CD4-positive, alpha-beta T cell (primary cell): Measurements from ENCODE around the gene WNT9A. TPM values are rescaled to one million over a fixed set of nuclear protein-coding genes. Genes with fewer than 3 reads are reported as not detected.

ENCODE experiments used
- ATAC-seq: fragments of 200-7000 bp; cut with Tn5 transposase; one replicate; pipeline ENCODE4 v1.10.0; 2022; ENCODE audit warnings: mild to moderate bottlenecking; ENCODE audit not compliant: poor library complexity
- CTCF ChIA-PET: fragments of 350-600 bp; sonication (Branson Sonifier 250); formaldehyde crosslinking; loops from one replicate; lab custom pipeline; 2021; ENCODE audit warnings: antibody characterized with exemption, inconsistent platforms; lab: Charles Lee
- POLR2A ChIA-PET: fragments of 350-600 bp; sonication (Branson Sonifier 250); formaldehyde crosslinking; loops from one replicate; lab custom pipeline; 2021; ENCODE audit warnings: antibody characterized with exemption, inconsistent platforms; lab: Charles Lee
- DNase-seq, 14 experiments: peaks; one replicate each; pipeline ENCODE4 v3.0.0-alpha.2; 2013 to 2020; ENCODE audit warnings: mixed read lengths in 2 of 14
- H3K27ac ChIP-seq, 2 donors: one replicate each; pipeline versions ENCODE4 v1.5.1 to v1.7.0; 2013; ENCODE audit warnings: low read length in 2 of 2, low read depth in 1 of 2, mild to moderate bottlenecking in 1 of 2
- H3K27me3 ChIP-seq, 2 experiments: 1 replicate in 1 of 2; 2 replicates in 1 of 2; pipeline versions ENCODE4 v1.6.1 to v1.7.0; 2013; ENCODE audit warnings: low read length in 2 of 2, control low read depth in 1 of 2, mild to moderate bottlenecking in 1 of 2, moderate library complexity in 1 of 2; ENCODE audit not compliant: insufficient read depth in 2 of 2, control insufficient read depth in 1 of 2
- H3K36me3 ChIP-seq: one replicate; pipeline ENCODE4 v1.6.1; 2013; ENCODE audit warnings: low read length, control low read depth; ENCODE audit not compliant: insufficient read depth
- H3K4me1 ChIP-seq: one replicate; pipeline ENCODE4 v1.6.1; 2013; ENCODE audit warnings: low read length, control low read depth; ENCODE audit not compliant: insufficient read depth
- H3K4me3 ChIP-seq: one replicate; pipeline ENCODE4 v1.5.1; 2013; ENCODE audit warnings: mild to moderate bottlenecking, low read length, moderate library complexity
- H3K9me3 ChIP-seq, 2 experiments: 1 replicate in 1 of 2; 2 replicates in 1 of 2; pipeline versions ENCODE4 v1.6.1 to v1.7.0; 2013; ENCODE audit warnings: low read length in 2 of 2, mild to moderate bottlenecking in 2 of 2, control low read depth in 1 of 2, moderate library complexity in 1 of 2; ENCODE audit not compliant: control insufficient read depth in 1 of 2, insufficient read depth in 1 of 2
- H3K27ac Mint-ChIP-seq: one replicate; pipeline ENCODE4 v1.8.0; 2020; ENCODE audit warnings: mixed read lengths
- H3K27me3 Mint-ChIP-seq: one replicate; pipeline ENCODE4 v1.8.0; 2021; ENCODE audit warnings: mixed read lengths
- H3K36me3 Mint-ChIP-seq: one replicate; pipeline ENCODE4 v1.8.0; 2021; ENCODE audit warnings: low read depth, mixed read lengths
- H3K4me1 Mint-ChIP-seq: one replicate; pipeline ENCODE4 v1.8.0; 2021; ENCODE audit warnings: low read depth, mixed read lengths
- H3K4me3 Mint-ChIP-seq: one replicate; pipeline ENCODE4 v1.8.0; 2020; ENCODE audit warnings: mild to moderate bottlenecking, mixed read lengths
- H3K9me3 Mint-ChIP-seq: one replicate; pipeline ENCODE4 v1.8.0; 2020; ENCODE audit warnings: mixed read lengths
- CTCF ChIP-seq: fragments of 200-600 bp; IDR thresholded peaks from one replicate; pipeline ENCODE4 v1.8.0; 2022; ENCODE audit warnings: antibody characterized with exemption, mild to moderate bottlenecking
- intact Hi-C, 2 experiments: fragments of 100-400 bp; cut with DNase I in 1 of 2; cut with micrococcal nuclease in 1 of 2; formaldehyde crosslinking; loops; one replicate each; pipeline versions ENCODE4 v1.15.1 to v1.9.0; 2023 to 2025; cut with DNase I, micrococcal nuclease
- total RNA-seq, 174 experiments: library from RNA in 2 of 174; stranded (reverse) in 2 of 174; gene quantifications; one replicate each; pipeline ENCODE4 v1.2.3 and lab custom pipeline; 2021 to 2026

WNT9A gene
- total RNA-seq, 2 experiments from 2014 or later, result not detected

GRCh38 chr1:227951624-227952373, 4.1 kb upstream of the WNT9A start:
- H3K4me1 Mint-ChIP-seq, result no peaks in the 10 kb centered on the region
- TF ChIP-seq CTCF, result no peak
- POLR2A ChIA-PET, result no interaction called here
- intact Hi-C loops, result no loop called here
- no peaks in the 10 kb centered on the region for H3K36me3 Mint-ChIP-seq
- H3K4me3 Mint-ChIP-seq, result no peak overlapping the region
- no peak overlapping the region for H3K27ac Mint-ChIP-seq
- H3K27me3 ChIP-seq, result peaks cover 20 to 33% of the 10 kb centered on the region in 2 experiments
- H3K4me1 ChIP-seq, result peaks cover 21% of the 10 kb centered on the region
- H3K27ac ChIP-seq, result no peak overlapping the region
- no peaks in the 10 kb centered on the region for H3K9me3 Mint-ChIP-seq
- no peaks in the 10 kb centered on the region for H3K36me3 ChIP-seq
- ATAC-seq (no peak), DNase-seq (peak in 1 of 14 experiments; percentile 1)
- peaks cover 49% of the 10 kb centered on the region for H3K27me3 Mint-ChIP-seq
- H3K9me3 ChIP-seq, result peaks cover 0 to 8% of the 10 kb centered on the region in 2 experiments
- H3K4me3 ChIP-seq, result no peak overlapping the region
- CTCF ChIA-PET, result no interaction called here

- H3K36me3 ChIP-seq, result no peaks in the 10 kb centered on the region
- DNase-seq (no peak), ATAC-seq (no peak)
- H3K27me3 ChIP-seq, result peaks cover 20 to 31% of the 10 kb centered on the region in 2 experiments
- peaks cover 41% of the 10 kb centered on the region for H3K27me3 Mint-ChIP-seq
- no peak overlapping the region for H3K4me3 ChIP-seq
- peaks cover 28% of the 10 kb centered on the region for H3K4me1 ChIP-seq
- no peaks in the 10 kb centered on the region for H3K4me1 Mint-ChIP-seq
- ChIA-PET POLR2A (no interaction called here), CTCF (no interaction called here)
- TF ChIP-seq CTCF, result no peak
- H3K9me3 ChIP-seq, result peaks cover 0 to 11% of the 10 kb centered on the region in 2 experiments
- H3K36me3 Mint-ChIP-seq, result no peaks in the 10 kb centered on the region
- H3K27ac Mint-ChIP-seq, result no peak overlapping the region
- no peaks in the 10 kb centered on the region for H3K9me3 Mint-ChIP-seq
- H3K4me3 Mint-ChIP-seq, result no peak overlapping the region
- intact Hi-C loops, result no loop called here
- no peak overlapping the region for H3K27ac ChIP-seq
Measured at GRCh38 chr1:227950735-227951346, 3.1 kb upstream of the WNT9A start.

- peaks cover 35% of the 10 kb centered on the region for H3K27me3 Mint-ChIP-seq
- H3K4me1 Mint-ChIP-seq, result no peaks in the 10 kb centered on the region
- ATAC-seq (no peak), DNase-seq (peak in 1 of 14 experiments; percentile 26)
- no peaks in the 10 kb centered on the region for H3K36me3 Mint-ChIP-seq
- Histone ChIP-seq H3K27ac (no peak overlapping the region), H3K9me3 (peaks cover 0 to 15% of the 10 kb centered on the region in 2 experiments), H3K27me3 (peaks cover 20 to 26% of the 10 kb centered on the region in 2 experiments), H3K36me3 (no peaks in the 10 kb centered on the region), H3K4me1 (peaks cover 29% of the 10 kb centered on the region), H3K4me3 (no peak overlapping the region)
- no peaks in the 10 kb centered on the region for H3K9me3 Mint-ChIP-seq
- POLR2A ChIA-PET, result no interaction called here
- CTCF ChIA-PET, result no interaction called here
- no peak overlapping the region for H3K4me3 Mint-ChIP-seq
- H3K27ac Mint-ChIP-seq, result no peak overlapping the region
- no peak for TF ChIP-seq CTCF
- intact Hi-C loops, result loop anchor here in 1 of 2 experiments (5.0 kb wide), 1 partner anchor 408 kb away; no protein-coding TSS in a partner anchor
Measured at GRCh38 chr1:227949954-227950734, 2.4 kb upstream of the WNT9A start.
